ENCODE data around the gene OR2M4. TPM values are rescaled to one million over a fixed set of nuclear protein-coding genes. Genes with fewer than 3 reads are reported as not detected.

Gene OR2M4
- total and polyA plus RNA-seq, 2 of the 4 experiments (the other 2 are of a cell fraction): not detected

DNA sequence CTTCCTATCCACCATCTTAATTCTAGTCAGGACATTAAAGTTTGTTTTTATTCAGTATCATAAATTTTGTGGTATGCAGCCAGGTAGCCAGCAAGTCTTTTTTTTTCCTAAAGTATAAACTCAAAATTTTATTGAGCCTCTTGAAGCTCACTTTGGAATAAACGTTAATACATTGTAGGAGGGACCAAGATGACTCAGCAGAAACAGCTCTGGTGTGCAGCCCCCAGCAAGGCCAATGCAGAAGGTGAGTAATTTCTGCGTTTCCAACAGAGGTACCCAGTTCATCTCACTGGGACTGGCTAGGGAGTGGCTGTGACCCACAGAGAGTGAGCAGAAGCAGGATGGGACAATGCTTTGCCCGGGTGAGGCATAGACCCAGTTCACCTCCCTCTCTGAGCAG lies 43.9 kb upstream of the OR2M4 start:
- Histone ChIP-seq H3K23ac (ENCODE audit: low read depth, low read length) (no peak overlapping the region), H3K14ac (replicated peaks; ENCODE audit: low read depth, low read length) (no peak overlapping the region), H2AK5ac (ENCODE audit: low read depth, low read length) (no peak overlapping the region), H3K27ac (ENCODE audit: insufficient read depth, low read length) (no peak overlapping the region), H3K18ac (ENCODE audit: low read depth, low read length) (no peak overlapping the region), H3K9me3 (ENCODE audit: control insufficient read depth, insufficient read depth, low read length) (peaks cover 16% of the 10 kb centered on the region), H2AFZ (replicated peaks; ENCODE audit: low read length, poor library complexity) (no peak overlapping the region), H2BK15ac (ENCODE audit: low read depth, low read length) (no peak overlapping the region), H3K56ac (ENCODE audit: extremely low read depth, insufficient read depth, low read length) (no peak overlapping the region), H4K8ac (ENCODE audit: low read depth in 2 of 2, low read length in 2 of 2) (no peak overlapping the region), H4K20me1 (ENCODE audit: insufficient read depth, low read length) (no peaks in the 10 kb centered on the region), H3K9me1 (ENCODE audit: insufficient read depth, low read length) (no peaks in the 10 kb centered on the region), H3K79me1 (ENCODE audit: low read depth in 1 of 2, low read length in 2 of 2) (no peaks in the 10 kb centered on the region), H2AK9ac (replicated peaks; ENCODE audit: low read depth, low read length, poor library complexity) (no peak overlapping the region), H3K4ac (ENCODE audit: low read depth, low read length) (no peak overlapping the region), H3K9ac (ENCODE audit: low read depth, low read length) (no peak overlapping the region), H3K4me2 (ENCODE audit: low read depth, low read length) (no peak overlapping the region), H4K91ac (ENCODE audit: insufficient read depth, low read depth, low read length) (no peak overlapping the region), H2BK20ac (ENCODE audit: low read depth, low read length) (no peak overlapping the region), H3K4me3 (ENCODE audit: insufficient read depth, low read depth, low read length) (no peak overlapping the region), H4K5ac (ENCODE audit: low read depth, low read length) (no peak overlapping the region), H3K36me3 (ENCODE audit: control insufficient read depth, insufficient read depth, low read length) (no peaks in the 10 kb centered on the region), H2BK5ac (ENCODE audit: low read depth, low read length, poor library complexity, severe bottlenecking) (no peak overlapping the region), H3K4me1 (ENCODE audit: control insufficient read depth, insufficient read depth, low read length) (no peaks in the 10 kb centered on the region), H3K27me3 (ENCODE audit: control insufficient read depth, insufficient read depth, low read length) (no peaks in the 10 kb centered on the region), H2BK120ac (ENCODE audit: low read depth, low read length) (no peak overlapping the region)
- ChIA-PET POLR2A (ENCODE audit: unreplicated experiment) (no interaction called here), CTCF (no interaction called here)
- DNase-seq (no peak), ATAC-seq (ENCODE audit: low read depth) (no peak)
- intact Hi-C loops (cut with micrococcal nuclease) (no loop called here), in situ Hi-C loops (cut with MboI; ENCODE audit: low sequenced_read_pairs) (no loop called here), dilution Hi-C loops (cut with HindIII; ENCODE audit: low sequenced_read_pairs, unreplicated experiment) (no loop called here)
- TF ChIP-seq MAFK (IDR thresholded peaks at IDR 0.05; ENCODE audit: low read depth, low read length): 0 out of 2 replicates have a peak, but pooled peaks have one; percentile 9
- no peak for TF ChIP-seq BHLHE40 (IDR thresholded peaks at IDR 0.05; ENCODE audit: low read depth, low read length)
- TF ChIP-seq, protein P1, sequence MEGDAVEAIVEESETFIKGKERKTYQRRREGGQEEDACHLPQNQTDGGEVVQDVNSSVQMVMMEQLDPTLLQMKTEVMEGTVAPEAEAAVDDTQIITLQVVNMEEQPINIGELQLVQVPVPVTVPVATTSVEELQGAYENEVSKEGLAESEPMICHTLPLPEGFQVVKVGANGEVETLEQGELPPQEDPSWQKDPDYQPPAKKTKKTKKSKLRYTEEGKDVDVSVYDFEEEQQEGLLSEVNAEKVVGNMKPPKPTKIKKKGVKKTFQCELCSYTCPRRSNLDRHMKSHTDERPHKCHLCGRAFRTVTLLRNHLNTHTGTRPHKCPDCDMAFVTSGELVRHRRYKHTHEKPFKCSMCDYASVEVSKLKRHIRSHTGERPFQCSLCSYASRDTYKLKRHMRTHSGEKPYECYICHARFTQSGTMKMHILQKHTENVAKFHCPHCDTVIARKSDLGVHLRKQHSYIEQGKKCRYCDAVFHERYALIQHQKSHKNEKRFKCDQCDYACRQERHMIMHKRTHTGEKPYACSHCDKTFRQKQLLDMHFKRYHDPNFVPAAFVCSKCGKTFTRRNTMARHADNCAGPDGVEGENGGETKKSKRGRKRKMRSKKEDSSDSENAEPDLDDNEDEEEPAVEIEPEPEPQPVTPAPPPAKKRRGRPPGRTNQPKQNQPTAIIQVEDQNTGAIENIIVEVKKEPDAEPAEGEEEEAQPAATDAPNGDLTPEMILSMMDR (conservative IDR thresholded peaks at IDR 0.05; ENCODE audit: low read depth, low read length): no peak
- TF ChIP-seq CHD1 (IDR thresholded peaks at IDR 0.05; ENCODE audit: low read depth, low read length): no peak
- TF ChIP-seq NFE2L2 (IDR thresholded peaks at IDR 0.05; ENCODE audit: low read depth, low read length): peak; percentile 72
- no peak for TF ChIP-seq FOS (IDR thresholded peaks at IDR 0.05; ENCODE audit: low read depth, low read length)
- no TSS peak for BruUV-seq (replicated peaks)
- no CpG with 5 or more reads among the region's 3 CpGs for WGBS, 2 experiments (ENCODE audit: extremely low coverage in 2 of 2, insufficient read length in 1 of 2)

Data from IMR-90 (cell line).